Activated effector memory CD4-positive, alpha-beta T cell treated with anti-CD3 and anti-CD28 coated beads, Interleukin-2, amount 50 U/mL, for 16 hours (primary cell): ENCODE results near the gene PRAMEF33.
"Not testable (repeated sequence)": the region's sequence is repeated elsewhere in the genome, so short reads cannot be mapped to it uniquely, and the experiment has no call there.

Source experiments
- DNase-seq: peaks from one replicate; pipeline ENCODE4 v3.0.0-alpha.2; 2020

Gene PRAMEF33, protein sequence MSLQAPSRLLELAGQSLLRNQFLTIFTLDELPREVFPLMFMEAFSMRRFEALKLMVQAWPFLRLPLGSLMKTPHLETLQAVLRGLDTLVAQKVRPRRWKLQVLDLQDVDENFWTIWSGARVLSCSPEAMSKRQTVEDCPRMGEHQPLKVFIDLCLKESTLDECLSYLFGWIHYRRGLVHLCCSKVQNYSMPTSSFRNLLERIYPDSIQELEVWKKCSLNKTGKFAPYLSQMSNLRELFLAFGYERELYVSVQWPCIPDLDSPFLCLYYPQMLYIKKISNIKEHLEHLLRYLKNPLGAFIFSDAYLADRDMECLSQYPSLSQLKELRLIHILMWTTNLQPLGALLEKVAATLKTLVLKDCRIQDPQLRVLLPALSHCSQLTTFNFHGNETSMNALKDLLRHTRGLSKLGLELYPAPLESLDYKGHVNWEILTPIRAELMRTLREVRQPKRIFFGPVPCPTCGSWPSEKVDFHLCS

DNA sequence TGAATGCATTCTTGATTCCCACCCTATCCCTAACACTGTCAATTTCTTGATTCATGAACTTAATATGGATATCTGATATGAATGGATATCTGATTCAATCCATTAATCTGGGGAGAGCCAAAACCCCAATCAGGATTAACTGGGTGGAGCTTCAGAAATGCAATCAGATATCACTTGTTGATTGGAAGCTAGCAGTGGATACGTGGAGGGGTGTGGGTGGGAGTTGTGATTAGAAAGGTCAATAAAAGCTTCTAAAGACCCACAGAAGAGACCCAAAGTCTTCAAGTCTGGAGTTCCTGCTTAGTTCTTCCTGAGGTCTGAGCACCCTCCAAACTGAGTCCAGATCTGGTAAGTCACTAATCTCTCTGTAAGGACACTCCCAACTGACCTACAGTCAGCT lies at the start of gene PRAMEF33:
Gene PRAMEF33 (plus strand): TSS at position 301 of the 400 bp plus-strand sequence. CDS start 2,416 bp downstream, outside the sequence.
- not testable (repeated sequence) for DNase-seq

DNA sequence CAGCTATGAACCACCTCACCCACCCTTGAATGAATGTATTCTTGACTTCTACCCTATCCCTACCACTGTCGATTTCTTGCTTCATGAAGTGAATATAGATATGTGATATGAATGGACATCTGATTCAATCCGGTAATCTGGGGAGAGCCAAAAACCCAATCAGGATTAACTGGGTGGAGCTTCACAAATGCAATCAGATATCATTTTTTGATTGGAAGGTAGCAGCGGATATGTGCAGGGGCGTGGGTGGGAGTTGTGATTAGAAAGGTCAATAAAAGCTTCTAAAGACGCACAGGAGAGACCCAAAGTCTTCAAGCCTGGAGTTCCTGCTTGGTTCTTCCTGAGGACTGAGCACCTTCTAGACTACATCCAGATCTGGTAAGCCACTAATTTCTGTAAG lies 49.4 kb upstream of the PRAMEF33 start, which contains the start of gene PRAMEF5:
Gene PRAMEF5 (plus strand): TSS at position 301 of the 400 bp plus-strand sequence. CDS start 5,071 bp downstream, outside the sequence.
- DNase-seq, result not testable (repeated sequence)

DNA sequence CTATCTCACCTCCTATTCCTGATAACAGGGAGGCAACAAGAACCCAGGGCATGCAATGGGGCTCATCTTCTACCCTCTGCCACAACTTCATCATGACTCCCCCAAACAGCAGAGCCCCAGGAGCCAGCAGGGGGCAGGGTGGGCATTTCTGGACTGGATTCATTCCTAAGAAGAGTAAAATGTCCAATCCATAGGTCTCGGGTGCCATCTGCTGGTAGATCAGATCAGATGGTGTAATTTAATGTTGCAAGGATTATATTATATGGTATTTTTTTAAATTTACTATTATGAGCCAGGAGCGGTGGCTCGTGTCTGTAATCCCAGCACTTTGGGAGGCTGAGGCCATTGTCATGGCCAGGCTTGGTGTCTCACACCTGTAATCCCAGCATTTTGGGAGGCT lies 38.2 kb upstream of the PRAMEF33 start:
- DNase-seq, result not testable (repeated sequence)

DNA sequence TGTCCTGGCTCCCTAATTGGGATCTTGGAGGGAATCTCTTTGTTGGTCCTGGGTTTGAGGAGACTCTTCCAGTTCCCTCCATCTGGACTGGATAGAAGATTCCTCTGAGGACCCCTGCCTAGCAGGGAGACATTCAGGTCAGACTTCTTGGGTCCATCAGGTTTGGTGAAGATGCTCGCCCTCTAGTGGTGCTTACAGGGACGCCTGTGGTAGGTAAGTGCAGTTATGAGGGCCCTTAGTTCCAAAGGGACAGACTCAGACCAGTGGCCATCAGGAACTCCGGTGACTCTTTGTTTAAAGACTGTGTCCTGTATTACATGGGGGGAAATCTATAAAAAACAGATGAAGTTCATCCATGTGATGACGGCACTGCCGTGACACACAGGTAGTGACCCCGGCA lies 26.3 kb upstream of the PRAMEF33 start:
- not testable (repeated sequence) for DNase-seq

DNA sequence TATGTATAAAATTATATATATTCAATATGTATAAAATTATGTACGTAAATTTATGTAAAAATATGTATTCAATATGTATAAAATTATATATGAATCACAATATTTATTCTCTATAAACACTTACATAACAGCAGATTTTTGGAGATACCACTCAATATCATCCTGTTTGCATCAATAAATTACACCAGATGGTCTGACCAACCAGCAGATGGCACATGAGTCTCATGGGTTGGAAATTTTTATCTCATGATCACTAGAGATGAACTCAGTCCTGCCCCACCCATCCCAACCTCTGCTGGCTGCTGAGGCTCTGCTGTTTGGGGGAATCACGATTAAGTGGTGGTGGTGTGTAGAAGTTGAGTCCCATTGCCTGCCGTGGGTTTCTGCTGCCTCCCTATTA lies 23.7 kb upstream of the PRAMEF33 start:
- not testable (repeated sequence) for DNase-seq

DNA sequence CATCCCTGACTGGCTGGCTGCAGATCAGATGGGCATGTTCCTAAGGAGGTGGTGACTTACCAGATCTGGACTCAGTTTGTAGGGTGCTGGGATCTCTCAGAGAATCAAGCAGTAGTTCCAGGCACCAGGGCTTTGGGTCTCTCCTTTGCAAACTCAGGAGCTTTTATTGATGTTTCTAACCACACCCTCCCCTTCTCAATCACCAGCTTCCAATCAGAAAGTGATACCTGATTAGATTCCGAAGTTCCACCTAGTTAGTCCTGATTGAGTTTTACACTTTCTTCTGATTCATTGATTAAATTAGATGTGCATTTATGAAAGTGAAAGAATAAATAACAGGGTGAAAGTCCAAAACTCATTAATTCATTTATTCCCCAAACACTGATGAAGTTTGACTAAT lies 18.3 kb upstream of the PRAMEF33 start, which contains the start of gene PRAMEF8:
Gene PRAMEF8 (minus strand): TSS at position 101 of the 400 bp plus-strand sequence. CDS start 1,046 bp downstream, outside the sequence.
- not testable (repeated sequence) for DNase-seq

DNA sequence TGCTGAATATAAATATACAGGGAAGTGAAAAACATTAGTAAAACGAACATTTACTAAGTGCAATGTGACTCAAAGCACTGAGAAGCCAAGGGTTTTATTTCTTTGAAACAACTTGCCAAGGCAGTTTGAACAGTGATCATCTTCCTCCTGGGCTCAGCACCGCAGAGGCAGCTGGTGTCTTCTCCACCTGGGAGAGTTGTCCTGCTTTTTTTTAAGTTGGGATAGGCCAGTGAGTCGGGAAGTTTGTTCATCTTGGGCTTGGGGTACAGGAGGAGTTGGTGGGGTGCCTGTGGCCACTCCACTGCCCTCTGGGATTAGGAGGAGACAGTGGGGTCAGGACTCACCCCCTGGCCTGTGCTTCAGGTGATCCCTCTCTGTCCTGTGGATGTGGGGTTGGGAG lies 14.3 kb upstream of the PRAMEF33 start:
- DNase-seq, result not testable (repeated sequence)

DNA sequence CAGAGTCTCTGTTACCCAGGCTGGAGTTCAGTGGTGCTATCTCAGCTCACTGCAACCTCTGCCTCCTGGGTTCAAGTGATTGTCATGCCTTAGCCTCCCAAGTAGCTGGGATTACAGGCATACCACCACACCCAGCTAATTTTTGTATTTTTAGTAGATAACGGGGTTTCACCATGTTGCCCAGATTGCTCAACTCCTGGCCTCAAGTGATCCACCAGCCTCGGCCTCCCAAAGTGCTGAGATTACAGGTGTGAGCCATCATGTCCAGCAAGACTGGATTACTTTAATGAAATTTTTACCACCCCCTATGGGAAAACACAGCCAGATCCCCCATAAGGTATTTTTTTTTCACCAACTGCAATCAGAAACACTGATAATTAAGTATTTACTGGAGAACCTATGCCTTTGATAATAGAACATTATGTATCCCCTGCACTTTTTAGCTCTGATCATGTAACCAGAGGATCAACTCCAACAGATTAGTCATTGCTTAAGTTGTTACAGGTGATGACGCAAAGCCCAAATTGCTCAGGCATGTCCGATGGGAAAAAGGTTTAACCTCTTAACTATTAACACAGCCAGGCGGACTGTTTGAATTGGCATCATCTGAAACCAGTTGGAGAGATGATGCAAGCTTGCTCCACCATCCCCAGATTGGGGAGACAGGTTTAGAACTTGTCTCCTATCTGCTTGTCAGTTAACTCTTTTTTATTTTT lies 6.0 kb upstream of the PRAMEF33 start:
- not testable (repeated sequence) for DNase-seq

DNA sequence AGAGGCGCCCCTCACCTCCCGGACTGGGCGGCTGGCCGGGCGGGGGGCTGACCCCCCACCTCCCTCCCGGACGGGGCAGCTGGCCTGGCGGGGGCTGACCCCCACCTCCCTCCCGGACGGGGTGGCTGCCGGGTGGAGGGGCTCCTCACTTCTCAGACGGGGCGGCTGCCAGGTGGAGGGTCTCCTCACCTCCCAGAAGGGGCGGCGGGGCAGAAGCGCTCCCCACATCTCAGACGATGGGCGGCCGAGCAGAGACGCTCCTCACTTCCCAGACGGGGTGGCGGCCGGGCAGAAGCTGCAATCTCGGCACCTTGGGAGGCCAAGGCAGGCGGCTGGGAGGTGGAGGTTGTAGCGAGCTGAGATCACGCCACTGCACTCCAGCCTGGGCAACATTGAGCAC lies 4.6 kb upstream of the PRAMEF33 start:
- DNase-seq, result not testable (repeated sequence)

DNA sequence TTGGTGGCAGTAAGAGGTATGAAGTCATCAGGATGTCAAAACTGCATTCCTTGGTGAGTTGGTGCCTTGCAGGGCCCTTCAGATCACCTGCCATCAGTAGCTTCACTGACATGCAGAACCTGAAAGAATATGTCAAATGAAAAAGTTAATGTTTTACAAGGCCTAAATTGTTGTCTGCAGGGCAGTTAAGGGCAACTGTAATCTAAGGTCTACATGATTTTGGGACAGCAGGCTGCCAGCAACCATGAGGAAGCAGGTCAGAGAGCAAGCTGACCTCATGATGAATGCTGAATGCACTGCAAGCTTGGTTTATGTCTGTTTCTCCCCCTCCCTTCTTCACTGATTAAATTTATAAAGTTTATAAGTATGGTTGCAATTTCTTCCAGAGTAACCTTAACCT lies 1.1 kb upstream of the PRAMEF33 start:
- DNase-seq, result not testable (repeated sequence)

DNA sequence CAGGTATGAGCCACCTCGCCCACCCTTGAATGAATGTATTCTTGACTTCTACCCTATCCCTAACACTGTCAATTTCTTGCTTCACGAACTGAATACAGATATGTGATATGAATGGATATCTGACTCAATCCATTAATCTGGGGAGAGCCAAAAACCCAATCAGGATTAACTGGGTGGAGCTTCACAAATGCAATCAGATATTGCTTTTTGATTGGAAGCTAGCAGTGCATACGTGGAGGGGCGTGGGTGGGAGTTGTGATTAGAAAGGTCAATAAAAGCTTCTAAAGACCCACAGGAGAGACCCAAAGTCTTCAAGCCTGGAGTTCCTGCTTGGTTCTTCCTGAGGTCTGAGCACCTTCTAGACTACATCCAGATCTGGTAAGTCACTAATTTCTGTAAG lies 11.9 kb downstream of the PRAMEF33 start, which contains the start of gene PRAMEF15:
Gene PRAMEF15 (plus strand): TSS at position 301 of the 400 bp plus-strand sequence. CDS start 2,827 bp downstream, outside the sequence.
- not testable (repeated sequence) for DNase-seq

DNA sequence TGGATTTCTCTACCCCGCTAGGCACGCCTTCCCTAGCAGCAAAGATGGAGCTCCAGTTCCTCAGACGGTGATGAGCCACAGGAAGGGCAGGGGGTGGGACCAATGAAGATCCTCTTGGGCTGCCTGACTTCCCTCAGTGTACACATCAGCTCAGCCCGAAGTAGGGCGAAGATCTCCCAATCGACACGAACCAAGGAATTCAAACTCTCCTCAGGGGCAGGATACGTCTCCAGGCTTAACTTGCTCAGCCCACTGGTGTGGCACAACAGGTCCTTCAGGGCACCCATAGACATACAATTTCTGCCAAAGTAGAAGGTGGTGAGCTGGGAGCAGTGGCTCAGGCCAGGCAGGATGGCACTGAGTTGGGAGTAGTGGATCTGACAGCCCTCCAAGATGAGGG lies 39.2 kb downstream of the PRAMEF33 start:
- not testable (repeated sequence) for DNase-seq

DNA sequence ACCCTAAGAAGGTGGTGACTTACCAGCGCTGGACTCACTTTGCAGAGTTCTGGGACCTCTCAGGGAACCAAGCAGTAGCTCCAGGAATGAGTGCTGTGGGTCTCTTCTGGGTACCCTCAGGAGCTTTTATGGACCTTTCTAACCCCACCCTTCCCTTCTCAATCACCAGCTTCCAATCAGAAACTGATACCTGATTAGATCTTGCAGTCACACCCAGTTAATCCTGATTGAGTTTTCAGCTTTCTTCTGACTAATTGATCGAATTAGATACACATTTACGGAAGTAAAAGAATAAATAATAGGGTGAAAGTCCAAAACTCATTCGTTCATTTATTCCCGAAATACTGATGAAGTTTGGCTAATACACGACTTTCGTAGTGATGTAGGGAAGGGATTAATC lies 43.7 kb downstream of the PRAMEF33 start, which contains the start of gene PRAMEF14:
Gene PRAMEF14 (minus strand): TSS at position 101 of the 400 bp plus-strand sequence. CDS start 1,820 bp downstream, outside the sequence.
- DNase-seq, result not testable (repeated sequence)

DNA sequence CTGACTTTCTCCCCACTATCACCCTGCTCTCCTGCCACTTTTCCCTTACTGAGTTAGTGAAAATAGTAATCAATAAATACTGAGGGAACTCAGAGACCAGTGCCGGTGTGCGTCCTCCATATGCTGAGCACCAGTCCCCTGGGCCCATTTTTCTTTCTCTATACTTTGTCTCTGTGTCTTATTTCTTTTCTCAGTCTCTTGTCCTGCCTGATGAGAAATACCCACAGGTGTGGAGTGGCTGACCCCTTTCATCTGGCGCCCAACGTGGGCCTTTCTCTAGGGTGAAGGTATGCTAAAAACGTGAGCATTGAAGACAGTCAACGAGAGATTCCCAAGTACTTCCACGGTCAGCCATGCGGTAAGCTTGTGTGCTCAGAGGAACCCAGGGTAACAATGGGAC lies 50.1 kb downstream of the PRAMEF33 start:
- DNase-seq, result not testable (repeated sequence)

DNA sequence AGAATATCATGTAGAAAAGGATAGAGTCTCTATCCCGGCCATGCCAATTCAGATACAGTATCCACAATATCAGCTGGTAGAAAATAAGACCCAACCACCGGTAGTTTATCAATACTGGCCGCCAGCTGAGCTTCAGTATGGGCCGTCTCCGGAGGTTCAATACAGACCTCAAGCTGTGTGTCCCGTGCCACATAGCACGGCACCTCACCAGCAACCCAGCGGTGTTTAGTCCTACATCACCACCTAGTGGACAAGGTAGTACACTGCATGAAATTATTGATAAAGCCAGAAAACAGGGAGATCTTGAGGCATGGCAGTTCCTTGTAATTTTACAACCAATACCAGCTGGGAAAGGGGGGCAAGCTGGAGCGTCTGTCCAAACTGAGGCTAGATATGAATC lies 51.1 kb downstream of the PRAMEF33 start:
- not testable (repeated sequence) for DNase-seq

DNA sequence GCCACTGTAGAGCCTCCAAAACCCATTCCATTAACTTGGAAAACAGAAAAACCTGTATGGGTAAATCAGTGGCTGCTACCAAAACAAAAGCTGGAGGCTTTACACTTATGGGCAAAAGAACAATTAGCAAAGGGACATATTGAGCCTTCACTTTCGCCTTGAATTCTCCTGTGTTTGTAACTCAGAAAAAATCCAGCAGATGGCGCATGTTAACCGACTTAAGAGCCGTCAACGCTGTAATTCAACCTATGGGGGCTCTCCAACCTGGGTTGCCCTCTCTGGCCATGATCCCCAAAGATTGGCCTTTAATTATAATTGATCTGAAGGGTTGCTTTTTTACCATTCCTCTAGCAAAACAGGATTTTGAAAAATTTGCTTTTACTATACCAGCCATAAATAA lies 53.4 kb downstream of the PRAMEF33 start:
- DNase-seq, result not testable (repeated sequence)
